Colonic mucosa (tissue), 4 donors: ENCODE results near the gene NYAP1. TPM values are rescaled to one million over a fixed set of nuclear protein-coding genes. Genes with fewer than 3 reads are reported as not detected.

Experiments used
- DNase-seq: peaks from one replicate; pipeline ENCODE4 v3.0.0-alpha.2; 2020
- H3K27ac ChIP-seq: fragments of 200-600 bp; one replicate; pipeline ENCODE4 v1.8.0; 2021
- H3K27me3 ChIP-seq: fragments of 200-600 bp; one replicate; pipeline ENCODE4 v1.8.0; 2021
- H3K36me3 ChIP-seq: fragments of 200-600 bp; one replicate; pipeline ENCODE4 v1.8.0; 2021
- H3K4me1 ChIP-seq: fragments of 200-600 bp; one replicate; pipeline ENCODE4 v1.8.0; 2021; ENCODE audit warnings: mild to moderate bottlenecking
- H3K4me3 ChIP-seq: fragments of 200-600 bp; one replicate; pipeline ENCODE4 v1.8.0; 2021
- H3K9ac ChIP-seq, 2 donors: one replicate each; pipeline ENCODE4 v1.7.0; 2013; ENCODE audit warnings: control low read depth in 2 of 2, low read depth in 2 of 2, low read length in 2 of 2
- H3K9me3 ChIP-seq: fragments of 200-600 bp; one replicate; pipeline ENCODE4 v1.8.0; 2021
- CTCF ChIP-seq: fragments of 200-600 bp; IDR thresholded peaks from one replicate; pipeline ENCODE4 v1.8.0; 2022; ENCODE audit warnings: antibody characterized with exemption, mild to moderate bottlenecking
- intact Hi-C: fragments of 100-400 bp; cut with DNase I; formaldehyde crosslinking; loops from one replicate; pipeline ENCODE4 v1.14.1; 2022
- total RNA-seq, 2 donors: library from RNA; stranded (reverse); fragmentation: NEBNext Ultra II Directional in 1 of 2; extraction: Animal tissue kit (Norgen Biotek cat#: 25700) in 1 of 2; gene quantifications; one replicate each; pipeline ENCODE4 v1.2.1, GENCODE V29; 2021
- donor health status: healthy.
- donor health status: DM: no; HTN: no; CAD: no.
- donor health status: DM: no; HTN: no; CAD: no.

NYAP1 gene
- total RNA-seq, 2 donors from 2014 or later, result 0.44 to 0.69 TPM

- Histone ChIP-seq H3K36me3 (no peaks in the 10 kb centered on the region), H3K27me3 (no peaks in the 10 kb centered on the region), H3K9me3 (no peaks in the 10 kb centered on the region), H3K9ac (no peak overlapping the region), H3K27ac (no peak overlapping the region), H3K4me3 (no peak overlapping the region), H3K4me1 (no peaks in the 10 kb centered on the region)
- intact Hi-C loops, result no loop called here
- DNase-seq, result no peak
- no peak for TF ChIP-seq CTCF
Measured at GRCh38 chr7:100504887-100505611, 21.3 kb downstream of the NYAP1 start.

- Histone ChIP-seq H3K36me3 (no peaks in the 10 kb centered on the region), H3K27me3 (no peaks in the 10 kb centered on the region), H3K4me1 (no peaks in the 10 kb centered on the region), H3K27ac (no peak overlapping the region), H3K4me3 (no peak overlapping the region), H3K9ac (no peak overlapping the region), H3K9me3 (no peaks in the 10 kb centered on the region)
- TF ChIP-seq CTCF, result no peak
- intact Hi-C loops, result no loop called here
- no peak for DNase-seq
Measured at GRCh38 chr7:100506356-100506923, 22.7 kb downstream of the NYAP1 start.

- Histone ChIP-seq H3K9ac (no peak overlapping the region), H3K27ac (no peak overlapping the region), H3K4me3 (no peak overlapping the region), H3K4me1 (no peaks in the 10 kb centered on the region), H3K36me3 (no peaks in the 10 kb centered on the region), H3K9me3 (no peaks in the 10 kb centered on the region), H3K27me3 (no peaks in the 10 kb centered on the region)
- DNase-seq, result no peak
- intact Hi-C loops, result no loop called here
- TF ChIP-seq CTCF, result no peak
Measured at GRCh38 chr7:100509231-100509630, 25.5 kb downstream of the NYAP1 start.

GRCh38 chr7:100510437-100511239, 26.9 kb downstream of the NYAP1 start:
- H3K9ac ChIP-seq, result no peak overlapping the region
- intact Hi-C loops, result no loop called here
- no peak for TF ChIP-seq CTCF
- H3K27ac ChIP-seq, result no peak overlapping the region
- DNase-seq, result no peak
- H3K9me3 ChIP-seq, result no peaks in the 10 kb centered on the region
- H3K36me3 ChIP-seq, result no peaks in the 10 kb centered on the region
- no peaks in the 10 kb centered on the region for H3K4me1 ChIP-seq
- H3K4me3 ChIP-seq, result no peak overlapping the region
- no peaks in the 10 kb centered on the region for H3K27me3 ChIP-seq

GRCh38 chr7:100513212-100513810, 29.6 kb downstream of the NYAP1 start:
- no peak for DNase-seq
- H3K4me1 ChIP-seq, result no peaks in the 10 kb centered on the region
- no peak overlapping the region for H3K4me3 ChIP-seq
- TF ChIP-seq CTCF, result no peak
- no peak overlapping the region for H3K27ac ChIP-seq
- no peaks in the 10 kb centered on the region for H3K9me3 ChIP-seq
- no peak overlapping the region for H3K9ac ChIP-seq
- intact Hi-C loops, result no loop called here
- no peaks in the 10 kb centered on the region for H3K36me3 ChIP-seq
- H3K27me3 ChIP-seq, result no peaks in the 10 kb centered on the region
